SK-N-SH treated with all-trans-retinoic acid at 6 μM for 48 hours (cell line): ENCODE results near the gene LIN52.

Experiments used
- ATAC-seq: fragments of 200-7000 bp; cut with Tn5 transposase; 3 replicates; pipeline ENCODE4 v1.9.1; 2020; ENCODE audit warnings: mild to moderate bottlenecking, moderate library complexity
- ARNTL ChIP-seq: fragments of 450-650 bp; formaldehyde crosslinking; IDR thresholded peaks from 2 replicates; pipeline ENCODE4 v1.5.0; 2020; ENCODE audit warnings: low read depth, mild to moderate bottlenecking, moderate library complexity, borderline replicate concordance
- BACH2 ChIP-seq: fragments of 250-450 bp; sonication (Bioruptor Pico); IDR thresholded peaks from 2 replicates; pipeline ENCODE4 v1.9.0; 2021; ENCODE audit warnings: mild to moderate bottlenecking, borderline replicate concordance
- CREB5 ChIP-seq: fragments of 250-450 bp; sonication (Bioruptor Pico); IDR thresholded peaks from 2 replicates; pipeline ENCODE4 v1.5.1; 2020; ENCODE audit warnings: low read depth, mild to moderate bottlenecking, moderate library complexity
- CSDC2 ChIP-seq: fragments of 250-450 bp; sonication (Bioruptor Pico); IDR thresholded peaks from 2 replicates; pipeline ENCODE4 v1.5.0; 2020; ENCODE audit warnings: mild to moderate bottlenecking, moderate library complexity
- CSRNP3 ChIP-seq: fragments of 250-450 bp; sonication (Bioruptor Pico); IDR thresholded peaks from 2 replicates; pipeline ENCODE4 v1.5.1; 2021; ENCODE audit warnings: mild to moderate bottlenecking, moderate library complexity
- ESRRG ChIP-seq: fragments of 250-450 bp; sonication (Bioruptor Pico); IDR thresholded peaks from 2 replicates; pipeline ENCODE4 v1.6.1; 2021; ENCODE audit warnings: mild to moderate bottlenecking
- GLIS3 ChIP-seq: fragments of 250-450 bp; sonication (Bioruptor Pico); IDR thresholded peaks from 2 replicates; pipeline ENCODE4 v1.5.0; 2020; ENCODE audit warnings: mild to moderate bottlenecking, moderate library complexity
- ISL1 ChIP-seq: fragments of 250-450 bp; sonication (Bioruptor Pico); IDR thresholded peaks from 2 replicates; pipeline ENCODE4 v2.1.2; 2022; ENCODE audit warnings: mild to moderate bottlenecking, moderate library complexity
- OSR1 ChIP-seq: fragments of 250-450 bp; sonication (Bioruptor Pico); IDR thresholded peaks from 2 replicates; pipeline ENCODE4 v1.8.0; 2022; ENCODE audit warnings: moderate library complexity, mild to moderate bottlenecking, inconsistent platforms
- PATZ1 ChIP-seq: fragments of 250-450 bp; sonication (Bioruptor Pico); IDR thresholded peaks from 2 replicates; pipeline ENCODE4 v1.8.0; 2020; ENCODE audit warnings: mild to moderate bottlenecking, moderate library complexity, borderline replicate concordance
- POU6F1 ChIP-seq: fragments of 250-450 bp; sonication (Bioruptor Pico); IDR thresholded peaks from 2 replicates; pipeline ENCODE4 v1.8.0; 2021; ENCODE audit warnings: low read depth, mild to moderate bottlenecking, moderate library complexity, borderline replicate concordance
- PPARA ChIP-seq: fragments of 250-450 bp; sonication (Bioruptor Pico); IDR thresholded peaks from 2 replicates; pipeline ENCODE4 v1.5.0; 2020; ENCODE audit warnings: mild to moderate bottlenecking, borderline replicate concordance
- RARB ChIP-seq: fragments of 250-450 bp; sonication (Bioruptor Pico); IDR thresholded peaks from 2 replicates; pipeline ENCODE4 v1.8.0; 2021; ENCODE audit warnings: mild to moderate bottlenecking, moderate library complexity
- SNAI2 ChIP-seq: fragments of 250-450 bp; sonication (Bioruptor Pico); IDR thresholded peaks from 2 replicates; pipeline ENCODE4 v1.5.0; 2020; ENCODE audit warnings: mild to moderate bottlenecking, moderate library complexity
- TCF4 ChIP-seq: fragments of 250-450 bp; sonication (Bioruptor Pico); IDR thresholded peaks from 2 replicates; pipeline ENCODE4 v1.8.0; 2021; ENCODE audit warnings: mild to moderate bottlenecking, moderate library complexity, borderline replicate concordance
- TOX ChIP-seq: fragments of 250-450 bp; sonication (Bioruptor Pico); IDR thresholded peaks from 2 replicates; pipeline ENCODE4 v1.8.0; 2021; ENCODE audit warnings: mild to moderate bottlenecking, moderate library complexity, borderline replicate concordance
- TSHZ2 ChIP-seq: fragments of 250-450 bp; sonication (Bioruptor Pico); IDR thresholded peaks from 2 replicates; pipeline ENCODE4 v1.5.0; 2020; ENCODE audit warnings: mild to moderate bottlenecking, moderate library complexity
- ZC3H10 ChIP-seq: fragments of 250-450 bp; sonication (Bioruptor Pico); IDR thresholded peaks from 2 replicates; pipeline ENCODE4 v1.5.1; 2021; ENCODE audit warnings: mild to moderate bottlenecking, moderate library complexity
- ZFP3 ChIP-seq: fragments of 250-450 bp; sonication (Bioruptor Pico); IDR thresholded peaks from 2 replicates; pipeline ENCODE4 v1.5.0; 2020; ENCODE audit warnings: mild to moderate bottlenecking, moderate library complexity
- ZFP30 ChIP-seq: fragments of 450-650 bp; formaldehyde crosslinking; IDR thresholded peaks from 2 replicates; pipeline ENCODE4 v1.5.0; 2022; ENCODE audit warnings: mild to moderate bottlenecking, moderate library complexity
- ZNF565 ChIP-seq: fragments of 450-650 bp; formaldehyde crosslinking; conservative IDR thresholded peaks from 2 replicates; pipeline ENCODE4 v1.5.0; 2020; ENCODE audit warnings: low read depth, mild to moderate bottlenecking, moderate library complexity
- ZNF70 ChIP-seq: fragments of 450-650 bp; formaldehyde crosslinking; IDR thresholded peaks from 2 replicates; pipeline ENCODE4 v1.5.0; 2020; ENCODE audit warnings: mild to moderate bottlenecking, moderate library complexity
- ZNF8 ChIP-seq: fragments of 450-650 bp; formaldehyde crosslinking; IDR thresholded peaks from 2 replicates; pipeline ENCODE4 v1.5.0; 2020; ENCODE audit warnings: mild to moderate bottlenecking, moderate library complexity

Gene LIN52

GRCh38 chr14:74042296-74042695 is 42.5 kb upstream of the LIN52 start:
- ATAC-seq = no peak
- TF ChIP-seq ZNF565 (CRISPR knock-in tag) (no peak), ZFP3 (CRISPR knock-in tag) (no peak), ESRRG (CRISPR knock-in tag) (no peak), ZFP30 (CRISPR knock-in tag) (no peak), OSR1 (CRISPR knock-in tag) (no peak), PPARA (CRISPR knock-in tag) (no peak), ZNF70 (no peak), ZC3H10 (CRISPR knock-in tag) (no peak), ZNF8 (CRISPR knock-in tag) (no peak), SNAI2 (no peak), POU6F1 (CRISPR knock-in tag) (no peak), RARB (CRISPR knock-in tag) (no peak), CREB5 (no peak), CSRNP3 (CRISPR knock-in tag) (no peak), ARNTL (no peak), GLIS3 (no peak), CSDC2 (CRISPR knock-in tag) (no peak), BACH2 (CRISPR knock-in tag) (no peak)

- no peak for TF ChIP-seq ISL1
- TF ChIP-seq, all 23 proteins: peak for 0
- ATAC-seq = no peak
These were observed 39.2 kb upstream of the LIN52 start for GRCh38 chr14:74045522-74045921.

- TF ChIP-seq BACH2 (CRISPR knock-in tag) = no peak
- TF ChIP-seq ZNF70 = no peak
- no peak for TF ChIP-seq PATZ1 (CRISPR knock-in tag)
- no peak for TF ChIP-seq ZNF8 (CRISPR knock-in tag)
- no peak for TF ChIP-seq GLIS3
- no peak for TF ChIP-seq OSR1 (CRISPR knock-in tag)
- no peak for TF ChIP-seq RARB (CRISPR knock-in tag)
- TF ChIP-seq ISL1 = no peak
- TF ChIP-seq ZFP3 (CRISPR knock-in tag) = no peak
- TF ChIP-seq PPARA (CRISPR knock-in tag) = no peak
- TF ChIP-seq POU6F1 (CRISPR knock-in tag) = no peak
- TF ChIP-seq TOX = no peak
- no peak for TF ChIP-seq TCF4 (CRISPR knock-in tag)
- no peak for TF ChIP-seq TSHZ2 (CRISPR knock-in tag)
- TF ChIP-seq ESRRG (CRISPR knock-in tag) = no peak
- TF ChIP-seq ZFP30 (CRISPR knock-in tag) = no peak
- TF ChIP-seq, all 23 proteins: peak for 0
- ATAC-seq = no peak
These were observed 36.5 kb upstream of the LIN52 start for GRCh38 chr14:74048281-74048680.
